NCI-H1105 (cell line): ENCODE measurements around the gene NID2.

Experiments
- DNase-seq: peaks from one replicate; lab custom pipeline; 2025; lab: John Stamatoyannopoulos, UW

The NID2 gene

GRCh38 chr14:52055167-52055566 lies 13.7 kb downstream of the NID2 start:
- no peak for DNase-seq

- DNase-seq: no peak
These were observed 14.2 kb downstream of the NID2 start for GRCh38 chr14:52054678-52055077.

- no peak for DNase-seq
These were observed 15.8 kb downstream of the NID2 start for GRCh38 chr14:52053044-52053443.

- no peak for DNase-seq
These were observed 16.4 kb downstream of the NID2 start for GRCh38 chr14:52052288-52052943.

- DNase-seq: no peak
These were observed 17.0 kb downstream of the NID2 start for GRCh38 chr14:52051871-52052270.

GRCh38 chr14:52051251-52051650 lies 17.6 kb downstream of the NID2 start:
- no peak for DNase-seq

GRCh38 chr14:52049721-52050588 lies 18.9 kb downstream of the NID2 start:
- no peak for DNase-seq

- no peak for DNase-seq
These were observed 19.6 kb downstream of the NID2 start for GRCh38 chr14:52049271-52049670.

- DNase-seq: no peak
These were observed 20.1 kb downstream of the NID2 start for GRCh38 chr14:52048641-52049204.

- no peak for DNase-seq
These were observed 20.7 kb downstream of the NID2 start for GRCh38 chr14:52048116-52048515.

GRCh38 chr14:52046376-52046917 lies 22.4 kb downstream of the NID2 start:
- DNase-seq: no peak

GRCh38 chr14:52044791-52045522 lies 23.9 kb downstream of the NID2 start:
- no peak for DNase-seq

GRCh38 chr14:52043690-52044089 lies 25.2 kb downstream of the NID2 start:
- DNase-seq: no peak

- no peak for DNase-seq
These were observed 26.2 kb downstream of the NID2 start for GRCh38 chr14:52042371-52043289.

GRCh38 chr14:52040598-52040997 lies 28.3 kb downstream of the NID2 start:
- no peak for DNase-seq

GRCh38 chr14:52039124-52039815 lies 29.6 kb downstream of the NID2 start:
- no peak for DNase-seq

GRCh38 chr14:52033101-52033642 lies 35.7 kb downstream of the NID2 start:
- DNase-seq: no peak

- no peak for DNase-seq
These were observed 36.6 kb downstream of the NID2 start for GRCh38 chr14:52032204-52032801.

GRCh38 chr14:52031781-52032180 lies 37.1 kb downstream of the NID2 start:
- no peak for DNase-seq

GRCh38 chr14:52029881-52030280 lies 39.0 kb downstream of the NID2 start:
- DNase-seq: no peak
